GM18909 (cell line): Measurements from ENCODE around the gene HHIPL2.
"Not testable (repeated sequence)": the region's sequence is repeated elsewhere in the genome, so short reads cannot be mapped to it uniquely, and the experiment has no call there.

ENCODE experiments used
- ATAC-seq: cut with Tn5 transposase; IDR thresholded peaks from one replicate; pipeline ENCODE4 v1.9.1; 2021; ENCODE audit warnings: mild to moderate bottlenecking; ENCODE audit not compliant: unreplicated experiment, poor library complexity

HHIPL2 gene

GRCh38 chr1:222543817-222544216 lies 4.1 kb downstream of the HHIPL2 start:
- ATAC-seq = no peak

- ATAC-seq = no peak
Measured at GRCh38 chr1:222540598-222540995, 7.3 kb downstream of the HHIPL2 start.

GRCh38 chr1:222539951-222540597 lies 7.8 kb downstream of the HHIPL2 start:
- no peak for ATAC-seq

- ATAC-seq = no peak
Measured at GRCh38 chr1:222535455-222535854, 12.4 kb downstream of the HHIPL2 start.

- no peak for ATAC-seq
Measured at GRCh38 chr1:222530852-222531251, 17.1 kb downstream of the HHIPL2 start.

GRCh38 chr1:222529916-222530315 lies 18.0 kb downstream of the HHIPL2 start:
- ATAC-seq = no peak

GRCh38 chr1:222529181-222529580 lies 18.7 kb downstream of the HHIPL2 start:
- no peak for ATAC-seq

- no peak for ATAC-seq
Measured at GRCh38 chr1:222525951-222526350, 22.0 kb downstream of the HHIPL2 start.

GRCh38 chr1:222523852-222524251 lies 24.1 kb downstream of the HHIPL2 start:
- no peak for ATAC-seq

GRCh38 chr1:222522105-222522915 lies 25.6 kb downstream of the HHIPL2 start:
- ATAC-seq = no peak

- no peak for ATAC-seq
Measured at GRCh38 chr1:222521299-222522104, 26.4 kb downstream of the HHIPL2 start.

- not testable (repeated sequence) for ATAC-seq
Measured at GRCh38 chr1:222489496-222489895, 58.4 kb downstream of the HHIPL2 start.

GRCh38 chr1:222487774-222488173 lies 60.1 kb downstream of the HHIPL2 start:
- not testable (repeated sequence) for ATAC-seq

GRCh38 chr1:222484005-222484404 lies 63.9 kb downstream of the HHIPL2 start:
- not testable (repeated sequence) for ATAC-seq

- ATAC-seq = not testable (repeated sequence)
Measured at GRCh38 chr1:222479567-222479966, 68.3 kb downstream of the HHIPL2 start.

- ATAC-seq = not testable (repeated sequence)
Measured at GRCh38 chr1:222476436-222476835, 71.5 kb downstream of the HHIPL2 start.

- not testable (repeated sequence) for ATAC-seq
Measured at GRCh38 chr1:222473717-222474116, 74.2 kb downstream of the HHIPL2 start.

- not testable (repeated sequence) for ATAC-seq
Measured at GRCh38 chr1:222472776-222473540, 74.9 kb downstream of the HHIPL2 start.
